Esophagus squamous epithelium (tissue), 4 donors: ENCODE data around the gene UBE3B.

Experiments used
- CTCF ChIP-seq, 6 experiments: fragments of 450-650 bp in 4 of 6; fragments of 200-600 bp in 2 of 6; sonication (generic) in 2 of 6; IDR thresholded peaks; one replicate each; pipeline ENCODE4 v1.5.1; 2016 to 2019; ENCODE audit warnings: antibody characterized with exemption in 6 of 6, mild to moderate bottlenecking in 4 of 6, moderate library complexity in 4 of 6
- POLR2A ChIP-seq, 4 donors: fragments of 450-650 bp; IDR thresholded peaks; one replicate each; pipeline ENCODE4 v1.6.1; 2017; ENCODE audit warnings: antibody characterized with exemption in 4 of 4, mild to moderate bottlenecking in 4 of 4, moderate library complexity in 3 of 4

GRCh38 chr12:109553906-109554500, 76.6 kb downstream of the UBE3B start:
- no peak for TF ChIP-seq POLR2A (IDR thresholded peaks at IDR 0.05)
- TF ChIP-seq CTCF (IDR thresholded peaks at IDR 0.05), result no peak
